OCI-LY3 (cell line): ENCODE results near the gene PPP1R17.

Source experiments
- H2AFZ ChIP-seq: fragments of 200-600, 300-600 bp; shearing (Covaris generic); 2 replicates; pipeline ENCODE4 v1.6.0; 2014; ENCODE audit warnings: antibody characterized with exemption, low read depth, low read length
- H3K27ac ChIP-seq: fragments of 200-600, 300-600 bp; sonication (generic); 2 replicates; pipeline ENCODE4 v1.5.1; 2014; ENCODE audit warnings: mild to moderate bottlenecking, low read length, moderate library complexity, mixed read lengths
- H3K27me3 ChIP-seq: fragments of 200-600, 300-600 bp; sonication (generic); 2 replicates; pipeline ENCODE4 v1.6.1; 2014; ENCODE audit warnings: low read depth, low read length, mixed read lengths
- H3K36me3 ChIP-seq: fragments of 200-600, 300-600 bp; sonication (generic); replicated peaks from 2 replicates; pipeline ENCODE3; 2014; ENCODE audit warnings: low read depth, low read length, mixed read lengths
- H3K4me1 ChIP-seq: fragments of 300-600, 200-600 bp; sonication (generic); 2 replicates; pipeline ENCODE4 v1.6.1; 2014; ENCODE audit warnings: low read length, mixed read lengths
- H3K4me2 ChIP-seq: fragments of 200-600, 300-600 bp; sonication (generic); 2 replicates; pipeline ENCODE4 v1.6.1; 2014; ENCODE audit warnings: low read length, mixed read lengths
- H3K4me3 ChIP-seq: fragments of 300-600, 200-600 bp; sonication (generic); 2 replicates; pipeline ENCODE4 v1.5.1; 2014; ENCODE audit warnings: antibody characterized with exemption, mild to moderate bottlenecking, low read length, moderate library complexity
- H3K79me2 ChIP-seq: fragments of 300-600, 200-600 bp; shearing (Covaris generic); 2 replicates; pipeline ENCODE4 v1.6.1; 2014; ENCODE audit warnings: mild to moderate bottlenecking, low read length, mixed read lengths
- H3K9ac ChIP-seq: fragments of 300-600, 200-600 bp; shearing (Covaris generic); 2 replicates; pipeline ENCODE4 v1.6.0; 2014; ENCODE audit warnings: mild to moderate bottlenecking, low read length, moderate library complexity
- H3K9me3 ChIP-seq: fragments of 200-600, 300-600 bp; shearing (Covaris generic); 2 replicates; pipeline ENCODE4 v1.6.1; 2014; ENCODE audit warnings: low read length, mixed read lengths; ENCODE audit not compliant: insufficient read depth
- H4K20me1 ChIP-seq: fragments of 200-600, 300-600 bp; sonication (generic); 2 replicates; pipeline ENCODE4 v1.6.1; 2016; ENCODE audit warnings: low read length, mixed read lengths; ENCODE audit not compliant: insufficient read depth
- CTCF ChIP-seq: fragments of 200-600, 300-600 bp; sonication (generic); IDR thresholded peaks from 2 replicates; pipeline ENCODE4 v1.5.1; 2014; ENCODE audit warnings: antibody characterized with exemption, low read length, low read depth
- EZH2phosphoT487 ChIP-seq: fragments of 200-600 bp; shearing (Covaris generic); IDR thresholded peaks from 2 replicates; pipeline ENCODE4 v1.6.1; 2018; ENCODE audit warnings: antibody characterized with exemption, mixed run types, low read depth

PPP1R17 gene

GRCh38 chr7:31652063-31652326, 35.0 kb upstream of the PPP1R17 start:
- no peak for TF ChIP-seq EZH2phosphoT487
- TF ChIP-seq CTCF: no peak
- Histone ChIP-seq H3K9me3 (no peaks in the 10 kb centered on the region), H3K4me3 (no peak overlapping the region), H4K20me1 (no peaks in the 10 kb centered on the region), H3K9ac (no peak overlapping the region), H3K27me3 (no peaks in the 10 kb centered on the region), H3K36me3 (no peaks in the 10 kb centered on the region), H3K4me2 (no peak overlapping the region), H3K27ac (no peak overlapping the region), H3K79me2 (no peaks in the 10 kb centered on the region), H2AFZ (no peak overlapping the region), H3K4me1 (no peaks in the 10 kb centered on the region)

GRCh38 chr7:31663072-31663471, 23.9 kb upstream of the PPP1R17 start:
- H2AFZ ChIP-seq: no peak overlapping the region
- no peak overlapping the region for H3K4me2 ChIP-seq
- no peak overlapping the region for H3K4me3 ChIP-seq
- H3K36me3 ChIP-seq: no peaks in the 10 kb centered on the region
- no peaks in the 10 kb centered on the region for H3K27me3 ChIP-seq
- no peaks in the 10 kb centered on the region for H3K9me3 ChIP-seq
- H3K4me1 ChIP-seq: no peaks in the 10 kb centered on the region
- H3K79me2 ChIP-seq: no peaks in the 10 kb centered on the region
- TF ChIP-seq CTCF: no peak
- TF ChIP-seq EZH2phosphoT487: no peak
- H4K20me1 ChIP-seq: no peaks in the 10 kb centered on the region
- no peak overlapping the region for H3K27ac ChIP-seq
- H3K9ac ChIP-seq: no peak overlapping the region

DNA sequence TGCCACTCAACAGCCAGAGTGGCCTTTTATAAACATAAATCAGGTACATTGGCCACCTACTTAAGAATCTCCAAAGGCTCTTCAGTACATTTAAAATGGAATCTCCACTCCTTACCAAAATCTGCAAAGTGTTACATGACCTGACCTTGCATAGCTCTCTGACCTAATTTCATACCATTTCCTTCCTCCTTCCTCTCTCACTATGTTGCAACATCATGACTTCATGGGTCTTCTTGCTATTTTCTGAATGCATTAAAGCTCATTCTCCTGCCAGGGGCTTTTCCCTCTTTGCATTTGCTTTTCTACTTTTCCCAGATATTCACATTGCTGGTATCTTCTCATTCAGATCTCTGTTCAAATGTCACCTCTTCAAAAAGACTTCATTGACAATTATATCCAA, 22.1 kb upstream of the PPP1R17 start:
- no peaks in the 10 kb centered on the region; the same call in 1 of the 2 replicates for H3K27me3 ChIP-seq
- no peak overlapping the region for H3K9ac ChIP-seq
- H3K4me3 ChIP-seq: no peak overlapping the region
- H3K36me3 ChIP-seq: no peaks in the 10 kb centered on the region
- TF ChIP-seq EZH2phosphoT487 (no peak), CTCF (no peak)
- no peak overlapping the region for H3K4me2 ChIP-seq
- no peak overlapping the region for H2AFZ ChIP-seq
- H3K79me2 ChIP-seq: no peaks in the 10 kb centered on the region
- no peak overlapping the region for H3K27ac ChIP-seq
- no peaks in the 10 kb centered on the region for H4K20me1 ChIP-seq
- H3K4me1 ChIP-seq: no peaks in the 10 kb centered on the region
- H3K9me3 ChIP-seq: no peaks in the 10 kb centered on the region

GRCh38 chr7:31665546-31665945, 21.5 kb upstream of the PPP1R17 start:
- no peaks in the 10 kb centered on the region; the same call in 1 of the 2 replicates for H3K27me3 ChIP-seq
- H3K36me3 ChIP-seq: no peaks in the 10 kb centered on the region
- no peaks in the 10 kb centered on the region for H3K79me2 ChIP-seq
- no peaks in the 10 kb centered on the region for H3K4me1 ChIP-seq
- no peak overlapping the region for H2AFZ ChIP-seq
- H4K20me1 ChIP-seq: no peaks in the 10 kb centered on the region
- H3K9me3 ChIP-seq: no peaks in the 10 kb centered on the region
- TF ChIP-seq EZH2phosphoT487: no peak
- no peak for TF ChIP-seq CTCF
- no peak overlapping the region for H3K27ac ChIP-seq
- H3K4me3 ChIP-seq: no peak overlapping the region
- no peak overlapping the region for H3K4me2 ChIP-seq
- H3K9ac ChIP-seq: no peak overlapping the region
